DND-41 (cell line): ENCODE measurements around the gene STPG4.

Source experiments
- ATAC-seq: fragments of 200-7000 bp; cut with Tn5 transposase; 3 replicates; pipeline ENCODE4 v1.9.1; 2021; ENCODE audit warnings: low read depth; ENCODE audit not compliant: insufficient read depth
- DNase-seq: peaks from one replicate; pipeline ENCODE4 v3.0.0-alpha.2; 2020
- H2AFZ ChIP-seq: 2 replicates; pipeline ENCODE4 v1.6.0; 2012; ENCODE audit warnings: low read depth, low read length
- H3K27ac ChIP-seq: 2 replicates; pipeline ENCODE4 v1.5.1; 2012; ENCODE audit warnings: low read length, inconsistent platforms
- H3K27me3 ChIP-seq: fragments of 200-600 bp; sonication (generic); 2 replicates; pipeline ENCODE4 v1.6.0; 2012; ENCODE audit warnings: low read length, mild to moderate bottlenecking, inconsistent platforms; ENCODE audit not compliant: insufficient read depth, poor library complexity
- H3K36me3 ChIP-seq: 2 replicates; pipeline ENCODE4 v1.5.1; 2012; ENCODE audit warnings: low read length, inconsistent platforms; ENCODE audit not compliant: insufficient read depth
- H3K4me1 ChIP-seq: 2 replicates; pipeline ENCODE4 v1.5.1; 2012; ENCODE audit warnings: mild to moderate bottlenecking, low read length; ENCODE audit not compliant: insufficient read depth
- H3K4me2 ChIP-seq: 2 replicates; pipeline ENCODE4 v1.6.0; 2012; ENCODE audit warnings: mild to moderate bottlenecking, moderate library complexity, low read length, inconsistent platforms; ENCODE audit not compliant: insufficient read depth
- H3K4me3 ChIP-seq, 2 experiments: fragments of 200-600 bp in 1 of 2; shearing (Covaris generic) in 1 of 2; 2 replicates each; pipeline ENCODE4 v1.5.1; 2012 to 2016; ENCODE audit warnings: inconsistent platforms in 2 of 2, low read length in 2 of 2, mild to moderate bottlenecking in 2 of 2, low read depth in 1 of 2, moderate library complexity in 1 of 2
- H3K79me2 ChIP-seq: 2 replicates; pipeline ENCODE4 v1.6.0; 2012; ENCODE audit warnings: low read length, inconsistent platforms; ENCODE audit not compliant: insufficient read depth
- H3K9ac ChIP-seq: 2 replicates; pipeline ENCODE4 v1.6.0; 2012; ENCODE audit warnings: low read depth, mild to moderate bottlenecking, inconsistent platforms, low read length, moderate library complexity
- H3K9me3 ChIP-seq: 2 replicates; pipeline ENCODE4 v1.5.1; 2012; ENCODE audit warnings: low read length, moderate library complexity, mild to moderate bottlenecking, inconsistent platforms; ENCODE audit not compliant: insufficient read depth, severe bottlenecking
- H4K20me1 ChIP-seq: 2 replicates; pipeline ENCODE4 v1.6.0; 2012; ENCODE audit warnings: low read length; ENCODE audit not compliant: insufficient read depth
- CTCF ChIP-seq: IDR thresholded peaks from 2 replicates; pipeline ENCODE4 v1.5.1; 2012; ENCODE audit warnings: borderline replicate concordance, low read length, moderate library complexity, mild to moderate bottlenecking; ENCODE audit not compliant: poor library complexity, severe bottlenecking; ENCODE audit errors: extremely low read depth
- EZH2 ChIP-seq: IDR thresholded peaks from 3 replicates; pipeline ENCODE4 v1.6.1; 2012; ENCODE audit warnings: borderline replicate concordance, low read depth, mild to moderate bottlenecking, moderate library complexity, low read length, inconsistent platforms; ENCODE audit not compliant: severe bottlenecking

Gene STPG4

GRCh38 chr2:47174733-47175361, 19.7 kb upstream of the STPG4 start:
- H3K79me2 ChIP-seq = peaks cover 70% of the 10 kb centered on the region
- peak overlapping the region; percentile 95 for H3K9ac ChIP-seq
- peaks cover 56% of the 10 kb centered on the region for H4K20me1 ChIP-seq
- H3K27ac ChIP-seq = peak overlapping the region; percentile 99
- peaks cover 60% of the 10 kb centered on the region for H3K4me1 ChIP-seq
- H2AFZ ChIP-seq = no peak overlapping the region
- ATAC-seq (no peak), DNase-seq (peak; percentile 37)
- H3K27me3 ChIP-seq = no peaks in the 10 kb centered on the region
- no peak for TF ChIP-seq CTCF
- TF ChIP-seq EZH2 = no peak
- H3K9me3 ChIP-seq = no peaks in the 10 kb centered on the region
- H3K4me3 ChIP-seq = peak overlapping the region; percentile 89 to 91
- peaks cover 52% of the 10 kb centered on the region for H3K36me3 ChIP-seq
- peak overlapping the region; percentile 69 for H3K4me2 ChIP-seq

- Histone ChIP-seq H2AFZ (no peak overlapping the region), H3K27ac (peak overlapping the region; percentile 99), H3K9me3 (no peaks in the 10 kb centered on the region), H3K4me3 (peak overlapping the region; percentile 89 to 91), H3K4me2 (peak overlapping the region; percentile 69), H3K36me3 (peaks cover 59% of the 10 kb centered on the region), H4K20me1 (peaks cover 63% of the 10 kb centered on the region), H3K4me1 (peaks cover 65% of the 10 kb centered on the region), H3K79me2 (peaks cover 76% of the 10 kb centered on the region), H3K27me3 (no peaks in the 10 kb centered on the region), H3K9ac (peak overlapping the region; percentile 95)
- no peak for TF ChIP-seq EZH2
- TF ChIP-seq CTCF = no peak
- no peak for ATAC-seq
- no peak for DNase-seq
Measured at GRCh38 chr2:47173986-47174732, 19.1 kb upstream of the STPG4 start.

- Histone ChIP-seq H4K20me1 (peaks cover 73% of the 10 kb centered on the region), H3K9ac (peak overlapping the region; percentile 95), H3K9me3 (no peaks in the 10 kb centered on the region), H3K36me3 (peaks cover 70% of the 10 kb centered on the region), H2AFZ (no peak overlapping the region), H3K27me3 (no peaks in the 10 kb centered on the region), H3K4me3 (peak overlapping the region in 1 of 2 experiments; percentile 91; a peak in 3 of 4 replicates), H3K79me2 (peaks cover 87% of the 10 kb centered on the region), H3K4me2 (peak overlapping the region; percentile 69), H3K4me1 (peaks cover 68% of the 10 kb centered on the region), H3K27ac (peak overlapping the region; percentile 23)
- no peak for TF ChIP-seq CTCF
- TF ChIP-seq EZH2 = no peak
- no peak for ATAC-seq
- no peak for DNase-seq
Measured at GRCh38 chr2:47172922-47173695, 18.0 kb upstream of the STPG4 start.
